Stimulated activated CD4-positive, alpha-beta T cell treated with anti-CD3 and anti-CD28 coated beads, Interleukin-15, amount 100 ng/mL, for 24 hours (primary cell): Measurements from ENCODE around the gene NR2F1-AS1.

Experiments
- DNase-seq: peaks from one replicate; pipeline ENCODE4 v3.0.0-alpha.2; 2020

The NR2F1-AS1 gene

DNA sequence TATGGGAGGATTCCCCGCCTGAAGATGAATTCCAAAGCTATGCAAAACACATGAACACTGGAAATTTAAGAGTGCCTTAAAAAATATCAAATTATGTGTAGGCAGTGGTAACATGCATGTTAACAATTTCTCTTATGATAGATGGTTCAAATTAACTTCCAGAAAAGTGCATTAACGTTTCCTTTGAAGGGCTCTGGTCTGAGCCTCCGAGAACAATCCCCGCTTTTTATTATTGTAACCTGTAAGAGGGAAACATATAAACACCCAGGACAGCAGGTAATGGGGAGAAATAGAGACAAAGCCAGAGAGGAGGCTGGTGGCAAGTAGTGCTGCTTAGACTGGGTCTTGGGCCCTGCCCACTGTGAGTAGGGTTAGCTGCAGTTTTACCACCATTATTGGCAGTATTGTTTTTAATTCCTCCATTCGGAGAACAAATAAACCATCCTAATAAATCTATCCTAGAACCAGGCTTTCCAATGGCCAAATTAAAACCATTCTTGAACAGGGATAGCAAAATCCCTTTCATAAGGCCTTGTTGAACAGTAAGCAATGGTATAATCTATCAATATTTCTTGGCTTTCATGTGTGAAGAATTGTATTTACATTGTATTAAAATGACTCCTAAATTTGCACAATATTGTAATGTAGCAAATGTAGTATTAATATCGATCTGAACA, 8.3 kb upstream of the NR2F1-AS1 start:
- DNase-seq, result no peak

DNA sequence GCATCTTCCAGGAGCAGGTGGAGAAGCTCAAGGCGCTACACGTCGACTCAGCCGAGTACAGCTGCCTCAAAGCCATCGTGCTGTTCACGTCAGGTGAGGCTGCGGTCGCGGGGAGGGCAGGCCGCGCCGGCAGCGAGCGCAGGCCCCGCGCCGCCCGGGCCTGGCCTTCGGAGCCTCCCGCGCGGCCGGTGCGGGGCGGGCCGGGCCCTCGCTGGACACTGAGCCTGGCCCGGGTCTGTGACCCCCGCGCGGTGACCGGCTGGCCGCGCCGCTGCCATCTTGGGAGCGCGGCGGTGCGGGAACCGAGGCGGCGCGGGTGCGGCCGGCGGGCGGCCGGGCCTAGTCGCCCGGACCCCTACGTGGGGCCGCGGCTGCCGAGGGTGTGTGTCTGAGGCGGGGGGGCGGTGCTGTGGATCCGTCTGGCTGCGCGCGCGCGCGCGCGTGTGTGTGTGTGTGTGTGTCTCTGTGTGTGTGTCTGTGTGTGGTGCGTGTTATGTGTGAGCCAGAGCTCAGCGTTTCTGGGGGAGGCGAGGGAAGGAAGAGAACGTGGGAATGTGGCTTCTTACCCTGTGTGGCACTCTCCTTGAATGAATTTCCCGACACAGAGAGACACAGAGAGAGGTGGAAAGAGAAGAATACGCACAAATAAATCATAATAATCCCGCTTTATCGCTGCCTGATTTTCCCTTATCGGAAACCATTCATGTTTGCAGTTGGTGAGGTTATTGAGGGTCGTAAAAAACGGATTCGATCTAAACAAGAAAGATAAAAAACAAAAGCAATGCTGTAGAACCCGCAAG, 7.5 kb upstream of the NR2F1-AS1 start:
- DNase-seq, result no peak

DNA sequence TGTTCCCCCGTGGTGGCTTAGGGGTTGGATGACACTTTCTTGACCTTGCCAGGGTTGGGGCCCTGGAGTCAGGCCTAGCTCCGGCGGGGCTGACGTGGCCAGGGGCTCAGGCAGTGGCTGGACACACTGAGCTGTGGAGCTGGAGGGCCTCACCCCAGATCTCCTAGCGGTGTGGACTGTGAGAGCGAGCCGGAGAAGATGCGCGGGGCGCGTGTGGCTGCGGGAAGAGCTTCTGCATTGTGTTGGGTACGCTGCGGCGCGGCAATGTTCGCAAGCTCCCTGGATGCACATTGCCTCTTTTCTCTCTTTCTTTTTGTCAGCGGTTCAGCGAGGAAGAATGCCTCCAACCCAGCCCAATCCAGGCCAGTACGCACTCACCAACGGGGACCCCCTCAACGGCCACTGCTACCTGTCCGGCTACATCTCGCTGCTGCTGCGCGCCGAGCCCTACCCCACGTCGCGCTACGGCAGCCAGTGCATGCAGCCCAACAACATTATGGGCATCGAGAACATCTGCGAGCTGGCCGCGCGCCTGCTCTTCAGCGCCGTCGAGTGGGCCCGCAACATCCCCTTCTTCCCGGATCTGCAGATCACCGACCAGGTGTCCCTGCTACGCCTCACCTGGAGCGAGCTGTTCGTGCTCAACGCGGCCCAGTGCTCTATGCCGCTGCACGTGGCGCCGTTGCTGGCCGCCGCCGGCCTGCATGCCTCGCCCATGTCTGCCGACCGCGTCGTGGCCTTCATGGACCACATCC, 6.8 kb upstream of the NR2F1-AS1 start:
- no peak for DNase-seq

DNA sequence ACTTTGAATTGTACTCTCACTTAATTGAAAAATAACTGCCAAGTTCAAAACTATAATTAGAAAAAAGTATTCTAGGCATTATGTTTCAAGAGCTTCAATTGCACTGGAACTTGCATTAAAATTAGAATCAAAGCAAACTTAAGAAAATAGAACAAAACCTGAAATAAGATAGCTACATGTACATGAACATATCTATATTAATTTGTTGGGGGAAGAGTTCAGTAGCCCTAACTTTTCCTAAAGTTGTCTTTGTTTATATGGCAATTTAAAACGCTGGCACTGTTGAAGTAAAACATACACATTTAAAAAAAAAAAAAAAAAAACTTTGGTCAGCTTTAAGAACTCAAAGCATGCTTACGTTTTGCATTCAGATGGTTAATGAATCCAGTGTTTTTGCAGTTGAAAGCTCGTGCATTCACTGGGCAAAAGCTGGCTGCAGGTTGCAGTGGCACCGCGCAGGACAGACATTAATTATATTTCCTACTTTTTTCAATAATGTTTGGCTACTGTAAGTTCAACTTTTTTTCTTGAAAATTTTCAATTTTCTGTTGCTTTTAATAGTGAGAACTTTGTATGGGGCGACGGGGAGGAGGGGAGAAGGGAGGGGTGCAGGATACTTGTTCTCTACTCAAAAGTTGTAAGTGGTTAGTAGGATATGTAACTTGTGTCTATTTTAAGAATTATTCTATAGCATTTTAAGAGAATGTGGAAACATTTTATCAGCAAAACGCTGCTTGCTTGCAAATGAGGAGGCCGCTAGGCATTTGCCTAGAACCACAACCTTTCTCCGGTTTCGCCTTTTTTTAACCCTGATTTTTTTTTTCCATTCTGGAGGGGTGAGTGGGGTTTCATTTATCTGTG, 5.9 kb upstream of the NR2F1-AS1 start:
- DNase-seq, result no peak

DNA sequence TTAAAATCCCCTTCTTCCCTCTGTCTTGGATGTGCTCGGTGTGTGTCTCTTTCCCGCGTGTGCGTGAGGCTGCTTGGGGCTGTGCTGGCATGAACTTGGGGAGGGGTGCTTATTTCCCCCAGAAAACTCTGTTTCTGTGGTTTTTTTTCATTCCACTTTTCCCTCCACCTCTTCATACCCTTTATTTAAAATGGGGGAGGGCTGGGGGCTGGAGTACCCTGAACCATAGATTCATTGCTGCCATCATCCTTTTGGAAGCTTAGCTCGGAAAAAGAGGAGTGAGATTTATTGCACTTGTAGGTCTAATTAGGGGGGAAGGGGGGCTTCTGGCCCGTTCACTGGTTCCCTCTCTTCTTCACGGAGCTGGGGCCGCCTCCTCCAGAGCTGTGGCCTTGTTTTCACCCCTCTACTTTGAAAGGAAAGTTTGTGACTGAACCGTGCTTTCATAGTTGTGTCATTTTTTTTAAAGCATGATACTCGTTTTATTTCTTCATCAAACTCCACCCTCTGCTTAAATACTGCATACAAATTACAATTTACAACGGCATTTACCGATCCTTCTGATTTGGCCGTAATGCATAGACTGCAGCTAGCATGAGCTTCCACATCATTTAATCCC, 4.9 kb upstream of the NR2F1-AS1 start:
- DNase-seq, result no peak

DNA sequence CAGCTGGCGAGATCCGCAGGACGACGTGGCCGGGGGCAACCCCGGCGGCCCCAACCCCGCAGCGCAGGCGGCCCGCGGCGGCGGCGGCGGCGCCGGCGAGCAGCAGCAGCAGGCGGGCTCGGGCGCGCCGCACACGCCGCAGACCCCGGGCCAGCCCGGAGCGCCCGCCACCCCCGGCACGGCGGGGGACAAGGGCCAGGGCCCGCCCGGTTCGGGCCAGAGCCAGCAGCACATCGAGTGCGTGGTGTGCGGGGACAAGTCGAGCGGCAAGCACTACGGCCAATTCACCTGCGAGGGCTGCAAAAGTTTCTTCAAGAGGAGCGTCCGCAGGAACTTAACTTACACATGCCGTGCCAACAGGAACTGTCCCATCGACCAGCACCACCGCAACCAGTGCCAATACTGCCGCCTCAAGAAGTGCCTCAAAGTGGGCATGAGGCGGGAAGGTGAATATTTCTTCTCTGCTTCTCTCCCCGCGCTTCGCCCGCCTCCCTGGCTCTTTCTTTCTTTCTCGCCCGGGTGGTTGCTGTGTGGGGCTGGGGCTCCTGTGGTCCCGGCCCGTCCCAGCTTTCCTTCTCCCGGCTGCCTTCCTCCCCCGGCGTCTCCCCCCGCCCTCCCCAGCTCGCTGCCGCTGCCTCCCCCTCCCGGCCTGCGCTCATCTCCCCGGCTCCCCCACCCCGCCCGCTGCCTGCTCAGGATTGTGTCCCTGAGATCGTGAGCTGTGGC, 4.2 kb upstream of the NR2F1-AS1 start:
- no peak for DNase-seq

DNA sequence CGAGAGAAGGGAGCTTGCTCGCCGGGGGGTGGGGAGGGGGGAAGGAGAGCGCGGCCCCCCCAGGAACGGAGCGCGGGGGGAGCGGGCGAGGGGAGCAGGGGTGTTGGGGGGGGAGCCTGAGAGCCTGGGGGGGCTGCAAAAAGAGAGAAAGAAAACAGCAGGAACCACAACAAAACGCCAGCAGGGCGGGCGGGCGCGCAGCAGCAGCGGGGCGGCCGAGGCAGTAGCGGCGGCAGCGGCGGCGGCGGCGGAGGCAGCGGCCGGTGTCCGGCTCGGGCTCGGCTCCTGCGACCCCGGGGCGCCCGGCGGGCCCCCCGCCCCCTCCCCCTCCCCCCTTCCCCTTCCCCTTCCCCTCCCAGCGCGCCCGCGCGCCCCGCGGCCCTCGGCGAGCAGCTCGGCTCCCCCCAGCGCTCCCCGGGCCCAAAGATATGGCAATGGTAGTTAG, 3.6 kb upstream of the NR2F1-AS1 start:
- no peak for DNase-seq

DNA sequence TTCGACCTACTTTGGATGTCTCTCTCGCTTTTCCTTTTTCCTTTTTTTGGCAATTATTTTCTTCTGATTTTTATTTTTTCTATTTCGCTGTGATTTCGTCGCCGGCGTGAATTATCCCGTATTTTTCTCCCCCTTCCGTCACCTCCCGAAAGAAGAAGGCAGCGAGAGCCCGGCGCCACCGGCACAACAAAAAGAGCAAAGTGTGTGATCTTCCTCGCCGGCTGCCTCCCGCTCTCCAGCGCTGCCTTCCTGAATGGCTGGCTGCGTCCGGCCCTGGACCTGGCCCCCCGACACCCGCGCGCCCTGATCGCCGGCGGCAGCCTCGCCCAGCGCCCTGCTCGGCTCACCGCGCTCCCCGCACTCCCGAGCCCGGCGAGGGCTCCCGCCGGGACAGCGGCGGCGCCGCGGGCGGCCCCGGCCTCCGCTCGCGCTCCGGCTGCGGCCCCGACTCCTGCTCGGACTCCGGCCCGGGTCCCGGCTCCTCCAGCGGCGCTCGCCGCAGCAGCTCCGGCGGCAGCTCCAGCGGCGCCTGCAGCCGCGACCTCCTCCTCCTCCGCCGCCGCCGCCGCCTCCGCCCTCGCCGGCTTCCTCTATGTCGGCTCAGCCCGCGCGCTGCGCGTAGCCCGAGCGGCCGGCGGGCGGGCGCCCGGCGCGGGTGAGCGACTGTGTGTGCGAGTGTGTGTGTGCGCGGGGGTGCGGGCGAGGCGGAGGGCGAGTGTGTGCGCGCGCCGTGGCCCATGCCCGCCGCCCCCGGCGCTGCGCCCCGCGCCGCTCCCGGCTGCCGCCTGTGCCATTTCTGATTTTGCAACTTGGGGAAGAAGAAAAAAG, 3.0 kb upstream of the NR2F1-AS1 start:
- DNase-seq, result peak; percentile 61

DNA sequence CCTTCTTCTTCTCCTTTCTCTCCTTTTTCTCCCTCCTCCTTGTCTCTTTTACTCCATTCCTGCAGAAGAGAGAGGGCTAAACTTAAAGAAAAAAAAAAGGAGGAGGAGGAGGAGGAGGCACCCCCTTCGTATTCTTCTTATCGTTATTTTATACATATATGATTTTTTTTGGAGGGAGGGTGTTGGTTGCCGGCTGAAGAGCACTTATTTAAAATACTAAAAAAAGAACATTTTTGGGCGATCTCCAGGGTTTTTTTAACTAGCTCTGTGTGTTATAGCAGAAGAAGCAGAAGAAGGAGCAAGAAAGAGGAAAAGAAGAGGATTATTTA, 2.4 kb upstream of the NR2F1-AS1 start:
- DNase-seq, result no peak

DNA sequence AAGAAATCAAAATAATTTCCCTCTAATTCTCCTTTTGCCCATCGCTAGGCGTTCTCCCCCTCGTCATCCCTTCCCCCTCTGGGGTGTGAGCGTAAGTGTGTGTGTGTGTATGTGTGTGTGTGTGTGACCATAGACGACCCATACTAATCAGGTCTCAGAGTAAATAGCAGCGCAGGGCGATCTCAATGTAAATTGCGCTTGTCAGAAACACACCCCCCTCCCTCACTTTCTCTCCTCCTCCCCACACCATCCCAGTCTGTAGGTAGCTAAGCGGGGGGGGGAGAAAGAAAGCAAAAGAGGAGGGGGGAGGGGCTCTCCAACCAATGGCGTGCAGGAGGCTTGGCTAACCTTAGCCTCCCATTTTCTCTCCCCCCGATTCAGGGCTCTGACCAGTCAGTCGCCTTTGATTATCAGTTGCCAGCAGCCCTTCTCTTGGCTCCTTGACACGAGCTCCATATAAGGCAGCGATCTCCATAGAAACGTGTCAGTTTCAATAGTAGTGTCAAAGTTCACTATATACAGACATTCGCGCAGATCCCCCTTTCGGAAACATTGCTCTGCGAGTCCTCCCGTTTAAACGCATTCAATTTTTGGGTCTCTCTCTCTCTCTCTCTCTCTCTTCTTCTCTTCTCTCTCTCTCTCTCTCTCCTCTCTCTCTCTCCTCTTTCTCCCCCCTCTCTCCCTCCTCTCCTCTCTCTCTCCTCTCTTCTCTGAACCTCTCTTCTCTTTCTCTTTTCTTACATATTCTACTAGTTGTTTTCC, 1.8 kb upstream of the NR2F1-AS1 start, which contains the start of gene NR2F1:
Gene NR2F1 (plus strand): TSS at position 546 of the 762 bp plus-strand sequence. CDS start 1,802 bp downstream, outside the sequence.
- no peak for DNase-seq

DNA sequence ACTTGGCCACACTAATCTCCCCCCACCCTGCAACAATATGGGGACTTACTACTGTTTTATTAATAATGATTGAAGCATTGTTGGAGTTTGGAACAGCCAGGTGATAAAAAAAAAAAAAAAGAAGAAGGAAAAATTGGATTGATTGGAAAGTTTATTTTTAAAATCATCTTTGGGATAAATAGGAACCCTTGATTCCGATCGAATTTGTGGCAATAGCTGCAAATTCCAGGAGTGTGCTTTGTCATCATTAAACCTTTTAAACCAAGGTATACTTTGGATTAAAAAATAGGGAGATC, 1.1 kb upstream of the NR2F1-AS1 start:
- no peak for DNase-seq

DNA sequence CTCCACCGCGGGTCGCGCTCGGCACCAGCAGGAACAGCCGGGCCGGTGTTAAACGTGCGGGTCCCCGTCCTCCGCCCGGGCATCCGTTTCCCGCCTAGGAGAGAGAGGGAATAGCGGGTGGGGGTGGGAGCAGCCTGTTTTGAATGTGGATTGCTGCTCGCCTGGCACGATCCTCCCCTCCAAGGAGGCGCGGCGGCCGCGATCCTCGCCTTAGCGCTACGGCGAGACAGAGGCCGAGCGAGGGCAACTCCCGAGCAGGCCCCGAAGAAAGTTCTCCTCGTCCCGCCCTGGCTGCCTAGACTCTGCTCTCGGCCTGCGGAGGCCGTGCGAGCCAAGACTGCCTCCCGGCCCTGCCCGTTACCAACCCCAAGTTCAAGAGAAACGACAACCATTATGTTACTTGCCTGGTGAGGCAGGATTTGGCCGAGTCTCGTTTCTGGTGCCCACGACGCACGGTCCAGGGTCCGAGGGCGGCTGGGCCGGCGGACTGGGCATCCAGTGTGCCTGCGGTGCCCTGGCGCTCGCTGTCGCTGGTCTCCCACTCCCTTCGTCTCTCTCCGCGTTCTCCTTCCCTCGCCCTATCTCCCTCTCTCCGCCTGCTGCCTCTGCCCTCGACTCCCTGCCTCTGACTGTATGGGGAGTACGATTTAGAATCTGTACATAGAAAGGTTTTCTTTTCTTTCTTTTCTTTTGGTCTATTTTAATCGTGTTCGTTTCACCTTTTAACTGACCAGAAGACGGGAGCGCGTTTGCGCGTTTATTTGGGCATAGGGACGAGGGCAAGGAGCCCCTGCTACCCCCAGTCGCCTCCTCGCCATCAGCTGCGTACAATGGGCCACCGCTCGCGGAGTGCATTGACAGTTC, 724 bp downstream of the NR2F1-AS1 start:
- DNase-seq, result no peak

DNA sequence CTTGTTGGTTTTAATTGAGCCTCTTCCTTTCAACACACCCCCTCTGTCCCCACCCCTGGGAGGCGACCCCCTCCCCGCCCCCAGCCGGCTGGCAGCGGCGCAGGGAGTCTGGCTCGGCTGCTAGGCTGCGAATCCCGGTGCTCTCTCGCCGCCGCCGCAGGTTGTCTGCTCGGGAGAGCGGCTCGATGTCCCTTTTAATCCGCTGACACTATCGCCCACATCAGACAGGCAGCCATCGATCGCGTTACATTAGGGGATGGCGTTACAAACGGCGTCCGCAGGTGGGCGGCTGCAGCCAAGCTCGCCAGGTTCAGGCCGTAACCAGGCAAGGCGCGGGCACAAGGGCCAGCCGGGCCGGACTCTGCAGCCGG, 1.3 kb downstream of the NR2F1-AS1 start:
- no peak for DNase-seq

DNA sequence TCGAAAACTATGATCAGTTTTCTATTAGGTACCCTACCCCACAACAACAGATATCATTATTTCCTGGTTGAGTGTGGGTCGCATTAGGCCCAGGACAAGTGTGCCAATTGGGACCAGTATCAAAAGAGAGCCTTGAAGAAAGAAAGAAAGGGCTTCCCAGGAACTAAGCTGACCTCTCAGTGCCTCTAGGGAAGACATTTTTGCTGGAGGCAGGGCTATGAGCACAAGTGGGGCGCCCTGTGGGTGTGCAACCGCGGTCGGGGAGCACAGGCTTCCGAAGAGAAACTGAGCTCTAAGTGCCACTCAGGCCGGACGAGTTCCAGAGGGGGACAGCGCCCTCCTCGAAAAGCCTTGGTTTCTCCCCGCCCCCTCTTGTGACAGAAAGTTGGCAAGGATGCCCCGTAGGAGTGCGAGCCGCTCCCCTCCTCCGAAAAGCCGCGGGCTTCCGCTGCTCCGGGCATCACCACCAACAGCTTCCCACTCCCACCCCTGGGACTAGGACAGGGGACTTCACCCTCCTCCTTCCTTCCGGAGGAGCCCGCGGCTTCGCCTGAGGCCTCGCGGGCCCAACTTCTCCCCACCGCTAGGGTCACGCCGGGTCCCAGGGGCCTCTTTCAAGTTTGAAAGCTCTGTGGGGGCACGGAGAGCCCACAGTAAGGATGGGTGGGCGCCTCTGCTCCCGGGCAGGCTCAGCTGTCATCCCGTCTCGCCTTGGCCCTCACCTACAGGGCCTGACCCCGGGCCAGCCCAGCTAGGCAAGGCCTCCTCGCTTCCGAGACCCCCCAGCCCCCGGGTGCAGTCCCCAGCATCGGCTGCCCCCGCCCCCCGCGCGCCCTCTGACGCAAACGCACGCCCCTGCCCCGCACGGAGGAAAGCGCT, 2.0 kb downstream of the NR2F1-AS1 start:
- DNase-seq, result no peak

DNA sequence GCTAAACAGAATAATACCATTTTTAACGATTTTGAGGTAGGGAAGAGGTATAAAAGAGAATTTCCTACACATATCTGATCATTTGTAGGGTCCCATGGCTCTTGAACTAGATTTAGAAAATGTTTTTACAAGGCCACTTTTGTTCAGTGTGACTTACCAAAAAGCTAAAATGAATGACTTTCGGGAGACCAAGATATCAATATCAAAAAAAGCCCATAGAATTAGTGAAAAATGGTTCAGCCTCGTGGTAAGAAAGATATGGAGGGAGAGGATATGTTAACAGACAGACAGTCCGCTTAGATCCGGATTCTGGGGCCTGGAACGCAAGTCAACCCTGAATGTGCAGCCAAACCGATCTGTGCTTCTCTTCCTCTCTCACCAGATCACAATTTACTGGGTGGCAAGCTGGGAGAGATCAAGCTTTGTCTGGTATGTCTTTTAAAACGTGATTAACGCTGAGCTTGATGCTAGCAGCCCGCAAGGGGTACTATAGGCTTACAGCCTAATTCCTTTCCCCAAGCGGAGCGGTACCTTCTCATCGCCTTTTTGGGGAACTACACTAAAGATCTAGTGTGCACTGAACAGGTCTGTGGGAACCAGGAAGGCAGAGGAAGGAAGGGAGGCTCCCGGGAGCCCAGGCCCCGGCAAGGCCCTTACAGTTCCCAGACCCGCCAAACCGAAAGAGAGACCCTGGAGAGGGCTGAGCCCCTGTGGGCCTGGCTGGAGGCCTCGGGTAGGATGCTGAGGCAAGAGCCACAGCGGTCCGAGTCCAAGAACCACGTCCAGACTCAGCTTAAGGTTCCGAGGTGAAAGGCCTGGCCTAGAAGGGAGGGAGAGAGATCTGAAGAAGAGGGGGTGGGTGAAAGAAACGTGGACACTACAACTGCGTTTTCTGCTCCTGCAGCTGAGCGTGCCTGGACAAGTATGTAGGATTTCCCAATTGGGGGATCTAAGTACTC, 2.9 kb downstream of the NR2F1-AS1 start:
- no peak for DNase-seq

DNA sequence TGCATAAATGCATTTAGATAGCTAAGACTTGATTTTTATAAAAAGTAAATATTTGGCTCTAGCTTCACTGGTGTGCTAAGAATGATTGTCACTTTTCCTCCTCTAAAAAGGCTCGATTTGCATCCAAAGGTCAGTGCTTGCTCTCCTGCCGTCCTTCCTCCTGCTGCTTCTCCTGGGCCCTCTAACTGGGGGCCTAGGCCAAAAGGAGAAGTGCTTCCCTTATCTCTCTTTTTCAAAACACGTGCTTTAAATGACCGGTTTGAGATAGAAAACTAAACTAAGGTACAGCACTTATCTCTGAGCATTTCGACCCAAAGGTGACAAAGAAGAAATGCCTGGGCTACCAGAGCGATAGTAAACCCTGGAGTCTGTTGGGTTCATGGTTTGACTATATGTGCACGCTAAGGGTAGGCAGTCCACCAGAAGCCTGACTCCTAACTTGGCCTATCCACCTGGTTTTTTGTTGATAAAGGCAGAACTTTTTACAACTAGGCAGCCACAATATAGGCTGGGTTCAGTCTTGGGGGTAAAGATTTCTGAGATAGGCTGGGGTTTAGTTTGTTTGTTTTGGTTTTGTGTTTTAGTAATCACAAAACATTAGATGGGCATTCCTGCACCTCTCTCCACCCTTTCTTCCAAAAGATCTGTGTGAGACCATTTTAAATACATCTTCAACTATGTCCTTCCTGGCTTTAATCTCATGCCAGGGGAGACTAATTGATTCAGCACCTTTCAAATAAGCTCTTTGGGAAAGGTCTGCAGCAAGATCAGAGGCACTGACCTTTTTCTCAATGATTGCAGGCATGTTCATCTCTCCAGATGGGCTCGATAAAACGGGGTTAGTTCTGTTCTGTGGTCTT, 3.8 kb downstream of the NR2F1-AS1 start:
- no peak for DNase-seq
